HEK293 (cell line): ENCODE data around the gene ABHD17C.

Experiments used
- CTCF ChIA-PET: fragments of 350-600 bp; formaldehyde crosslinking; extraction: SDS; loops from one replicate; lab custom pipeline; 2021; ENCODE audit warnings: antibody characterized with exemption; lab: Yijun Ruan, JAX
- POLR2A ChIA-PET: fragments of 300-600 bp; formaldehyde crosslinking; extraction: SDS; loops from one replicate; lab custom pipeline; 2020; ENCODE audit warnings: antibody characterized with exemption, inconsistent platforms; lab: Yijun Ruan, JAX
- H3K27ac ChIP-seq: fragments of 200-500 bp; sonication (Bioruptor generic); 2 replicates; pipeline ENCODE4 v1.5.1; 2014; ENCODE audit warnings: low read depth, low read length, control low read depth, inconsistent platforms; ENCODE audit errors: extremely low read depth
- H3K36me3 ChIP-seq, 2 experiments: fragments of 200-500 bp in 1 of 2; sonication (Bioruptor generic) in 1 of 2; 1 replicate in 1 of 2; 2 replicates in 1 of 2; pipeline ENCODE4 v1.5.1; 2014 to 2017; ENCODE audit warnings: inconsistent platforms in 2 of 2, low read length in 2 of 2; ENCODE audit not compliant: control insufficient read depth in 2 of 2, insufficient read depth in 1 of 2
- H3K4me1 ChIP-seq: fragments of 200-500 bp; sonication (Bioruptor generic); 2 replicates; pipeline ENCODE4 v1.5.1; 2014; ENCODE audit warnings: mild to moderate bottlenecking, low read length, inconsistent platforms; ENCODE audit not compliant: control insufficient read depth, insufficient read depth
- H3K4me3 ChIP-seq: 2 replicates; pipeline ENCODE4 v1.5.1; 2011; ENCODE audit warnings: low read depth, mild to moderate bottlenecking, control low read depth, low read length, moderate library complexity
- H3K9me3 ChIP-seq: fragments of 200-500 bp; sonication (Bioruptor generic); 2 replicates; pipeline ENCODE4 v1.5.1; 2014; ENCODE audit warnings: low read depth, low read length, inconsistent platforms; ENCODE audit not compliant: control insufficient read depth, insufficient read depth
- GLI4 ChIP-seq: fragments of 450-650 bp; formaldehyde crosslinking; IDR thresholded peaks from 2 replicates; pipeline ENCODE4 v1.5.1; 2016; ENCODE audit warnings: missing biosample characterization, missing genetic modification characterization
- KLF17 ChIP-seq: fragments of 450-650 bp; formaldehyde crosslinking; IDR thresholded peaks from 2 replicates; pipeline ENCODE4 v1.5.1; 2016; ENCODE audit warnings: missing biosample characterization, missing genetic modification characterization
- MEIS1 ChIP-seq: sonication (generic); formaldehyde crosslinking; IDR thresholded peaks from 2 replicates; pipeline ENCODE4 v1.8.1; 2022; ENCODE audit warnings: missing genetic modification reagents, mild to moderate bottlenecking, borderline replicate concordance
- OVOL3 ChIP-seq: fragments of 450-650 bp; formaldehyde crosslinking; IDR thresholded peaks from 2 replicates; pipeline ENCODE4 v1.5.1; 2016; ENCODE audit warnings: missing biosample characterization, missing genetic modification characterization
- ZNF148 ChIP-seq: fragments of 450-650 bp; formaldehyde crosslinking; IDR thresholded peaks from 2 replicates; pipeline ENCODE4 v1.5.0; 2017; ENCODE audit warnings: missing biosample characterization, missing genetic modification characterization, borderline replicate concordance
- ZNF366 ChIP-seq: fragments of 450-650 bp; formaldehyde crosslinking; conservative IDR thresholded peaks from 2 replicates; pipeline ENCODE4 v1.5.1; 2016; ENCODE audit warnings: missing biosample characterization, missing genetic modification characterization
- ZNF433 ChIP-seq: fragments of 450-650 bp; formaldehyde crosslinking; IDR thresholded peaks from 2 replicates; pipeline ENCODE4 v1.5.1; 2016; ENCODE audit warnings: missing biosample characterization, missing genetic modification characterization, low read depth
- ZNF555 ChIP-seq: fragments of 450-650 bp; formaldehyde crosslinking; conservative IDR thresholded peaks from 2 replicates; pipeline ENCODE4 v1.5.1; 2017; ENCODE audit warnings: missing biosample characterization, mild to moderate bottlenecking, missing genetic modification characterization, inconsistent platforms
- ZNF670 ChIP-seq: fragments of 450-650 bp; formaldehyde crosslinking; IDR thresholded peaks from 2 replicates; pipeline ENCODE4 v1.5.1; 2016; ENCODE audit warnings: missing biosample characterization, missing genetic modification characterization, low read depth
- ZSCAN18 ChIP-seq: fragments of 450-650 bp; formaldehyde crosslinking; IDR thresholded peaks from 2 replicates; pipeline ENCODE4 v1.5.1; 2016; ENCODE audit warnings: missing biosample characterization, missing genetic modification characterization
- TF ChIP-seq, protein P1 (sequence below): fragments of 450-650 bp; formaldehyde crosslinking; IDR thresholded peaks from 2 replicates; pipeline ENCODE4 v1.5.1; 2017; ENCODE audit warnings: missing biosample characterization, missing genetic modification characterization
- TF ChIP-seq, protein P2 (sequence below): fragments of 450-650 bp; formaldehyde crosslinking; IDR thresholded peaks from 2 replicates; pipeline ENCODE4 v1.5.1; 2017; ENCODE audit warnings: missing biosample characterization, missing genetic modification characterization
- TF ChIP-seq, protein P3 (sequence below): fragments of 450-650 bp; formaldehyde crosslinking; IDR thresholded peaks from 2 replicates; pipeline ENCODE4 v1.5.1; 2016; ENCODE audit warnings: missing biosample characterization, missing genetic modification characterization, borderline replicate concordance
- TF ChIP-seq, protein P4 (sequence below): fragments of 450-650 bp; formaldehyde crosslinking; IDR thresholded peaks from 2 replicates; pipeline ENCODE4 v1.5.1; 2016; ENCODE audit warnings: missing biosample characterization, missing genetic modification characterization
- TF ChIP-seq, protein P5 (sequence below): fragments of 450-650 bp; formaldehyde crosslinking; IDR thresholded peaks from 2 replicates; pipeline ENCODE4 v1.5.1; 2016; ENCODE audit warnings: missing biosample characterization, missing genetic modification characterization

Gene ABHD17C

GRCh38 chr15:80662757-80663553 is 32.2 kb upstream of the ABHD17C start (continued):
- no peak for TF ChIP-seq ZNF433 (tag by site-specific recombination)

GRCh38 chr15:80665151-80665550 is 30.0 kb upstream of the ABHD17C start:
- ChIA-PET CTCF (interaction anchor here (0.6 to 2.4 kb wide), 3 partner anchors 108 to 251 kb away, joined by 3 to 8 read pairs (median 3); no protein-coding TSS in a partner anchor), POLR2A (no interaction called here)
- Histone ChIP-seq H3K27ac (no peak overlapping the region), H3K9me3 (no peaks in the 10 kb centered on the region), H3K4me3 (no peak overlapping the region), H3K4me1 (no peaks in the 10 kb centered on the region), H3K36me3 (no peaks in the 10 kb centered on the region)
- TF ChIP-seq ZSCAN18 (tag by site-specific recombination) (no peak), ZNF148 (no peak), OVOL3 (no peak), KLF17 (tag by site-specific recombination) (no peak), ZNF670 (no peak), GLI4 (tag by site-specific recombination) (no peak), ZNF555 (tag by site-specific recombination) (no peak), MEIS1 (CRISPR knock-in tag) (no peak), ZNF366 (no peak)
- TF ChIP-seq, protein P1, sequence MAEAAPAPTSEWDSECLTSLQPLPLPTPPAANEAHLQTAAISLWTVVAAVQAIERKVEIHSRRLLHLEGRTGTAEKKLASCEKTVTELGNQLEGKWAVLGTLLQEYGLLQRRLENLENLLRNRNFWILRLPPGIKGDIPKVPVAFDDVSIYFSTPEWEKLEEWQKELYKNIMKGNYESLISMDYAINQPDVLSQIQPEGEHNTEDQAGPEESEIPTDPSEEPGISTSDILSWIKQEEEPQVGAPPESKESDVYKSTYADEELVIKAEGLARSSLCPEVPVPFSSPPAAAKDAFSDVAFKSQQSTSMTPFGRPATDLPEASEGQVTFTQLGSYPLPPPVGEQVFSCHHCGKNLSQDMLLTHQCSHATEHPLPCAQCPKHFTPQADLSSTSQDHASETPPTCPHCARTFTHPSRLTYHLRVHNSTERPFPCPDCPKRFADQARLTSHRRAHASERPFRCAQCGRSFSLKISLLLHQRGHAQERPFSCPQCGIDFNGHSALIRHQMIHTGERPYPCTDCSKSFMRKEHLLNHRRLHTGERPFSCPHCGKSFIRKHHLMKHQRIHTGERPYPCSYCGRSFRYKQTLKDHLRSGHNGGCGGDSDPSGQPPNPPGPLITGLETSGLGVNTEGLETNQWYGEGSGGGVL (tag by site-specific recombination): no peak
- TF ChIP-seq, protein P2, sequence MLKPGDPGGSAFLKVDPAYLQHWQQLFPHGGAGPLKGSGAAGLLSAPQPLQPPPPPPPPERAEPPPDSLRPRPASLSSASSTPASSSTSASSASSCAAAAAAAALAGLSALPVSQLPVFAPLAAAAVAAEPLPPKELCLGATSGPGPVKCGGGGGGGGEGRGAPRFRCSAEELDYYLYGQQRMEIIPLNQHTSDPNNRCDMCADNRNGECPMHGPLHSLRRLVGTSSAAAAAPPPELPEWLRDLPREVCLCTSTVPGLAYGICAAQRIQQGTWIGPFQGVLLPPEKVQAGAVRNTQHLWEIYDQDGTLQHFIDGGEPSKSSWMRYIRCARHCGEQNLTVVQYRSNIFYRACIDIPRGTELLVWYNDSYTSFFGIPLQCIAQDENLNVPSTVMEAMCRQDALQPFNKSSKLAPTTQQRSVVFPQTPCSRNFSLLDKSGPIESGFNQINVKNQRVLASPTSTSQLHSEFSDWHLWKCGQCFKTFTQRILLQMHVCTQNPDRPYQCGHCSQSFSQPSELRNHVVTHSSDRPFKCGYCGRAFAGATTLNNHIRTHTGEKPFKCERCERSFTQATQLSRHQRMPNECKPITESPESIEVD (tag by site-specific recombination): no peak
- TF ChIP-seq, protein P3, sequence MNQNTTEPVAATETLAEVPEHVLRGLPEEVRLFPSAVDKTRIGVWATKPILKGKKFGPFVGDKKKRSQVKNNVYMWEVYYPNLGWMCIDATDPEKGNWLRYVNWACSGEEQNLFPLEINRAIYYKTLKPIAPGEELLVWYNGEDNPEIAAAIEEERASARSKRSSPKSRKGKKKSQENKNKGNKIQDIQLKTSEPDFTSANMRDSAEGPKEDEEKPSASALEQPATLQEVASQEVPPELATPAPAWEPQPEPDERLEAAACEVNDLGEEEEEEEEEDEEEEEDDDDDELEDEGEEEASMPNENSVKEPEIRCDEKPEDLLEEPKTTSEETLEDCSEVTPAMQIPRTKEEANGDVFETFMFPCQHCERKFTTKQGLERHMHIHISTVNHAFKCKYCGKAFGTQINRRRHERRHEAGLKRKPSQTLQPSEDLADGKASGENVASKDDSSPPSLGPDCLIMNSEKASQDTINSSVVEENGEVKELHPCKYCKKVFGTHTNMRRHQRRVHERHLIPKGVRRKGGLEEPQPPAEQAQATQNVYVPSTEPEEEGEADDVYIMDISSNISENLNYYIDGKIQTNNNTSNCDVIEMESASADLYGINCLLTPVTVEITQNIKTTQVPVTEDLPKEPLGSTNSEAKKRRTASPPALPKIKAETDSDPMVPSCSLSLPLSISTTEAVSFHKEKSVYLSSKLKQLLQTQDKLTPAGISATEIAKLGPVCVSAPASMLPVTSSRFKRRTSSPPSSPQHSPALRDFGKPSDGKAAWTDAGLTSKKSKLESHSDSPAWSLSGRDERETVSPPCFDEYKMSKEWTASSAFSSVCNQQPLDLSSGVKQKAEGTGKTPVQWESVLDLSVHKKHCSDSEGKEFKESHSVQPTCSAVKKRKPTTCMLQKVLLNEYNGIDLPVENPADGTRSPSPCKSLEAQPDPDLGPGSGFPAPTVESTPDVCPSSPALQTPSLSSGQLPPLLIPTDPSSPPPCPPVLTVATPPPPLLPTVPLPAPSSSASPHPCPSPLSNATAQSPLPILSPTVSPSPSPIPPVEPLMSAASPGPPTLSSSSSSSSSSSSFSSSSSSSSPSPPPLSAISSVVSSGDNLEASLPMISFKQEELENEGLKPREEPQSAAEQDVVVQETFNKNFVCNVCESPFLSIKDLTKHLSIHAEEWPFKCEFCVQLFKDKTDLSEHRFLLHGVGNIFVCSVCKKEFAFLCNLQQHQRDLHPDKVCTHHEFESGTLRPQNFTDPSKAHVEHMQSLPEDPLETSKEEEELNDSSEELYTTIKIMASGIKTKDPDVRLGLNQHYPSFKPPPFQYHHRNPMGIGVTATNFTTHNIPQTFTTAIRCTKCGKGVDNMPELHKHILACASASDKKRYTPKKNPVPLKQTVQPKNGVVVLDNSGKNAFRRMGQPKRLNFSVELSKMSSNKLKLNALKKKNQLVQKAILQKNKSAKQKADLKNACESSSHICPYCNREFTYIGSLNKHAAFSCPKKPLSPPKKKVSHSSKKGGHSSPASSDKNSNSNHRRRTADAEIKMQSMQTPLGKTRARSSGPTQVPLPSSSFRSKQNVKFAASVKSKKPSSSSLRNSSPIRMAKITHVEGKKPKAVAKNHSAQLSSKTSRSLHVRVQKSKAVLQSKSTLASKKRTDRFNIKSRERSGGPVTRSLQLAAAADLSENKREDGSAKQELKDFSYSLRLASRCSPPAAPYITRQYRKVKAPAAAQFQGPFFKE (tag by site-specific recombination): no peak
- TF ChIP-seq, protein P4, sequence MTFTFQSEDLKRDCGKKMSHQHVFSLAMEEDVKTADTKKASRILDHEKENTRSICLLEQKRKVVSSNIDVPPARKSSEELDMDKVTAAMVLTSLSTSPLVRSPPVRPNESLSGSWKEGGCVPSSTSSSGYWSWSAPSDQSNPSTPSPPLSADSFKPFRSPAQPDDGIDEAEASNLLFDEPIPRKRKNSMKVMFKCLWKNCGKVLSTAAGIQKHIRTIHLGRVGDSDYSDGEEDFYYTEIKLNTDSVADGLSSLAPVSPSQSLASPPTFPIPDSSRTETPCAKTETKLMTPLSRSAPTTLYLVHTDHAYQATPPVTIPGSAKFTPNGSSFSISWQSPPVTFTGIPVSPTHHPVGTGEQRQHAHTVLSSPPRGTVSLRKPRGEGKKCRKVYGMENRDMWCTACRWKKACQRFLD (tag by site-specific recombination): no peak
- TF ChIP-seq, protein P5, sequence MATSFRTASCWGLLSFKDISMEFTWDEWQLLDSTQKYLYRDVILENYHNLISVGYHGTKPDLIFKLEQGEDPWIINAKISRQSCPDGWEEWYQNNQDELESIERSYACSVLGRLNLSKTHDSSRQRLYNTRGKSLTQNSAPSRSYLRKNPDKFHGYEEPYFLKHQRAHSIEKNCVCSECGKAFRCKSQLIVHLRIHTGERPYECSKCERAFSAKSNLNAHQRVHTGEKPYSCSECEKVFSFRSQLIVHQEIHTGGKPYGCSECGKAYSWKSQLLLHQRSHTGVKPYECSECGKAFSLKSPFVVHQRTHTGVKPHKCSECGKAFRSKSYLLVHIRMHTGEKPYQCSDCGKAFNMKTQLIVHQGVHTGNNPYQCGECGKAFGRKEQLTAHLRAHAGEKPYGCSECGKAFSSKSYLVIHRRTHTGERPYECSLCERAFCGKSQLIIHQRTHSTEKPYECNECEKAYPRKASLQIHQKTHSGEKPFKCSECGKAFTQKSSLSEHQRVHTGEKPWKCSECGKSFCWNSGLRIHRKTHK (tag by site-specific recombination): no peak
